G401.6 (cell line): ENCODE results near the gene ZGPAT.
"Not testable (repeated sequence)": the region's sequence is repeated elsewhere in the genome, so short reads cannot be mapped to it uniquely, and the experiment has no call there.

Experiments used
- FAIRE-seq: peaks from 2 replicates; lab custom pipeline; 2012; peaks lifted over from hg19 to GRCh38; lab: Jason Lieb, UNC

ZGPAT gene

GRCh38 chr20:63766695-63767426, 59.0 kb downstream of the ZGPAT start:
- no peak for FAIRE-seq

- no peak for FAIRE-seq
These were observed 59.6 kb downstream of the ZGPAT start for GRCh38 chr20:63767456-63767855.

- FAIRE-seq = no peak
These were observed 60.0 kb downstream of the ZGPAT start for GRCh38 chr20:63767886-63768285.

GRCh38 chr20:63768591-63769515, 61.0 kb downstream of the ZGPAT start:
- FAIRE-seq = no peak

GRCh38 chr20:63769891-63770474, 62.1 kb downstream of the ZGPAT start:
- no peak for FAIRE-seq

- no peak for FAIRE-seq
These were observed 63.3 kb downstream of the ZGPAT start for GRCh38 chr20:63771046-63771707.

- no peak for FAIRE-seq
These were observed 65.1 kb downstream of the ZGPAT start for GRCh38 chr20:63772781-63773518.

- FAIRE-seq = no peak
These were observed 65.9 kb downstream of the ZGPAT start for GRCh38 chr20:63773571-63774241.

GRCh38 chr20:63774306-63774705, 66.5 kb downstream of the ZGPAT start:
- FAIRE-seq = no peak

GRCh38 chr20:63775096-63775978, 67.5 kb downstream of the ZGPAT start:
- no peak for FAIRE-seq

- FAIRE-seq = not testable (repeated sequence)
These were observed 69.0 kb downstream of the ZGPAT start for GRCh38 chr20:63776875-63777274.

- FAIRE-seq = no peak
These were observed 69.8 kb downstream of the ZGPAT start for GRCh38 chr20:63777614-63778013.

GRCh38 chr20:63778034-63778752, 70.4 kb downstream of the ZGPAT start:
- no peak for FAIRE-seq

- FAIRE-seq = no peak
These were observed 71.0 kb downstream of the ZGPAT start for GRCh38 chr20:63778857-63779256.

- FAIRE-seq = no peak
These were observed 73.3 kb downstream of the ZGPAT start for GRCh38 chr20:63781181-63781580.

GRCh38 chr20:63782051-63782471, 74.2 kb downstream of the ZGPAT start:
- no peak for FAIRE-seq

GRCh38 chr20:63782521-63782971, 74.7 kb downstream of the ZGPAT start:
- no peak for FAIRE-seq

GRCh38 chr20:63783970-63784369, 76.1 kb downstream of the ZGPAT start:
- no peak for FAIRE-seq

- FAIRE-seq = no peak
These were observed 77.9 kb downstream of the ZGPAT start for GRCh38 chr20:63785691-63786131.
